Limb (tissue), 2 donors: ENCODE data around the gene EDN1.
"Not testable (repeated sequence)": the region's sequence is repeated elsewhere in the genome, so short reads cannot be mapped to it uniquely, and the experiment has no call there.

ENCODE experiments used
- DNase-seq, 2 donors: peaks; one replicate each; pipeline ENCODE4 v3.0.0-alpha.2; 2016; ENCODE audit errors: extremely low spot score in 2 of 2

The EDN1 gene

DNA sequence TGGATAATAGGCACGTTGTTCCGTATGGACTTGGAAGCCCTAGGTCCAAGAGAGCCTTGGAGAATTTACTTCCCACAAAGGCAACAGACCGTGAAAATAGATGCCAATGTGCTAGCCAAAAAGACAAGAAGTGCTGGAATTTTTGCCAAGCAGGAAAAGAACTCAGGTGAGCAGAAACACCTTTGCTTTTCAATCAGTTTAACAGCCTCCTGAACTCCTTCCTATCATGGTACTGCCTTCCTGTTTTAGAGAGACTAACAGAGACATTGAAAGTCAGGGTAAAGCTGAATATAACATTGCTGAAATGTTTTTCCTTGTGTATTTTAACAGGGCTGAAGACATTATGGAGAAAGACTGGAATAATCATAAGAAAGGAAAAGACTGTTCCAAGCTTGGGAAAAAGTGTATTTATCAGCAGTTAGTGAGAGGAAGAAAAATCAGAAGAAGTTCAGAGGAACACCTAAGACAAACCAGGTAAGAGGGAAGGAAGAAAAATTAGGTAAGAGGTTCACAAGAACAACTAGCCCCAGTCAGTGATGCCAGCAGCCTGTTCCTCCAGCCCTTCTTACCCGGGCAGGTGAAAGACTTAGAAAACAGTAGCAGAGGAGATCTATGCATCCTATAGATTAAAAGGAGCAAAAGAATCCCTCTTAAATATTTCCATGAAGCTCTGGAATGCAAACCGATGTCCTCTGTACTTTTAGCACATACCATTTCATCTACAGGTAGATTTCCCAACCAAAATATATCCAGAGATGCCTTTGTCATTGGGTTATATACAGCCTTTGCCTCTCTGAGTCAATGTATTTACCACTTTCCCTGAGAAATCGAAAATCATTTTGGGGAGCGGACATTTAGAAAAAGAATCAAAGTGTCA lies 4.0 kb downstream of the EDN1 start:
- DNase-seq: no peak

GRCh38 chr6:12294851-12295536 lies 4.8 kb downstream of the EDN1 start:
- DNase-seq: no peak

DNA sequence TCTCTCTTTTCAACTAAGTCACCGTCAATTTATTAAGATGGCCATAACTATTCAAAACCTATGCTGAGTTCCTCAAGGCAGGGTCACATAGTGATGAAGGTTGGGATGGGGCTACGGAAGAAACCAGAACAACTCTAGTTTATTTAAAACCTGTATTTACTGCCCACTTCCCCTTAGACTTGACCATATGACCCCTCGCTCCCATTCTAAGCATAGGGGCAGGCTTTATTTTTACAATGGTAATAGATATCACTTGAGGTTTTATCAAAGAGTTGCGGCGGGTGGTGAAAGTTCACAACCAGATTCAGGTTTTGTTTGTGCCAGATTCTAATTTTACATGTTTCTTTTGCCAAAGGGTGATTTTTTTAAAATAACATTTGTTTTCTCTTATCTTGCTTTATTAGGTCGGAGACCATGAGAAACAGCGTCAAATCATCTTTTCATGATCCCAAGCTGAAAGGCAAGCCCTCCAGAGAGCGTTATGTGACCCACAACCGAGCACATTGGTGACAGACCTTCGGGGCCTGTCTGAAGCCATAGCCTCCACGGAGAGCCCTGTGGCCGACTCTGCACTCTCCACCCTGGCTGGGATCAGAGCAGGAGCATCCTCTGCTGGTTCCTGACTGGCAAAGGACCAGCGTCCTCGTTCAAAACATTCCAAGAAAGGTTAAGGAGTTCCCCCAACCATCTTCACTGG lies 5.5 kb downstream of the EDN1 start:
- no peak for DNase-seq

GRCh38 chr6:12296255-12296573 lies 6.1 kb downstream of the EDN1 start:
- no peak for DNase-seq

DNA sequence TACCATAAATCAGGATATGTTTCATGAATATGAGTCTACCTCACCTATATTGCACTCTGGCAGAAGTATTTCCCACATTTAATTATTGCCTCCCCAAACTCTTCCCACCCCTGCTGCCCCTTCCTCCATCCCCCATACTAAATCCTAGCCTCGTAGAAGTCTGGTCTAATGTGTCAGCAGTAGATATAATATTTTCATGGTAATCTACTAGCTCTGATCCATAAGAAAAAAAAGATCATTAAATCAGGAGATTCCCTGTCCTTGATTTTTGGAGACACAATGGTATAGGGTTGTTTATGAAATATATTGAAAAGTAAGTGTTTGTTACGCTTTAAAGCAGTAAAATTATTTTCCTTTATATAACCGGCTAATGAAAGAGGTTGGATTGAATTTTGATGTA lies 6.4 kb downstream of the EDN1 start:
- no peak for DNase-seq

DNA sequence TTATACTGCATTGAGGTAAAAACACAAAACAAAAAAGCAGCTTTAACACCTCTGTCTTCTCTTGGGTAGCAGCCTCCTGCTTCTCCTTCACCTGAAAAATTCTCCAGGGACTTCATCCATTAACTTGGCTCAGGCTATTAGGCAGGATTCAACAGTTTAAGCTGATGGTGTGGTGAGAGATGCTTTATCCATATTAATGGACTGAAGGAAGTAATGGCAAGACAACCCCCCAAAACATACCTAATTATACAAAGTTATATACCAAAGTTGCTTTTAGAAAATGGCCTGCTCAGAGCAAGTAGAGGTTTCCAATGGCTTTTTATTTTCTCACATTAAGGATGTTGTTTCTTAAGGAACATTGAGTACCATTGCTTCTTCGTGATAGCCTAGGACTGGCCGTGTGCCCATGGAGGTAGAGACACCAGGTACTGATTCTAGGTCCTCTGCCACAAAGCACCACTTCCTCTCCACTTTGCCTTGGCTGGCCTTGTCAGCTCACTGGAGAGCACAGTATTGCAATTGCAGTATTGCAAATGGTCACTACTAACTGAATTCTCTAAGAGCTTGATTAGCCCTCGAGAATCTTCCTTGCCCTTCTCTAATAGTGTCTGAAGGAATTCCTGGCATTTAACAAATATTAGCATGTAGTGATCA lies 7.3 kb downstream of the EDN1 start:
- no peak for DNase-seq

DNA sequence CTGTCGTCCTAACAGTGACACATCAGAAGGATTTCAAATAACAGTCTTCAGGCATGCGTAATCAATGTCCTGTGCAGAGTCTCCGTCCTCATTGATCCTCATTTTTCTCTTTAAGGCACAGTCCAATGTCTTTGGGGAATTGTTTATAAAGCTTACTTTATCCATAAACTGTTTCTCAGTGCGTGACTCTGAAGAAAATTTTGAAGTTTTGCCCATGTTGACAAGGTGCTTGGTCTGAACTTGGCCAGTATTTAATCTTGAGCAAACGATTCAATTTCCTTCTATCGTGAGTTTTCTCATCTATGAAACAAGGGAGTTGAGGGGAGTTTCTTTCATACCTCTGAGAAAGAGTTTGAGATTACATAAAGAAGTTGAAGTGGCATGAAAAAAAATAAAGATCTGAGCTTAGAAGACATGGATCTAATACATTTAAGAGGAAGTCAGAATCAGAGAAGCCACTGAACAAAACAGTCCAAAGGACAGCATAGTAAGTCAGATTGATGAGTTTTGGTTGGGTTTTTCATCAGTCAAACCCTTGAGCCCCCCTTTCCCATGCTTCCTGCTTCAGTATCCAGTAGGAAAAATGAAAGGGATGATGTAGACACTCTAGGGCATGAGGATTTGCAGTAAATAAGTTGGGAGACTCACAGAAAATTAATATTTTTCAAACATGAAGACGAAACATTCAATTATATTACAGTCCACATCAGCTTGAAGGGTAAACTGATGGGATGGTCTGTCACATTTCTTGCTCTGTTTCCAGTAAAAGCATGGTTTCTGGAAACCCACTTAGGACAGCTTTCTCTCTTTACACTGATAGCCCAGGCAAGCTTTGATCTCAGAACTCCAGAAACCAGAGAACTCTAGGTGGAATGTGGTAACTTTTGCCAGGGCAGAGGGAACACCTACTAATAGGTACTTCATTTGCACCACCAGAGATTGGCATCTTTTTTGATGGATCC lies 8.1 kb downstream of the EDN1 start:
- no peak for DNase-seq

DNA sequence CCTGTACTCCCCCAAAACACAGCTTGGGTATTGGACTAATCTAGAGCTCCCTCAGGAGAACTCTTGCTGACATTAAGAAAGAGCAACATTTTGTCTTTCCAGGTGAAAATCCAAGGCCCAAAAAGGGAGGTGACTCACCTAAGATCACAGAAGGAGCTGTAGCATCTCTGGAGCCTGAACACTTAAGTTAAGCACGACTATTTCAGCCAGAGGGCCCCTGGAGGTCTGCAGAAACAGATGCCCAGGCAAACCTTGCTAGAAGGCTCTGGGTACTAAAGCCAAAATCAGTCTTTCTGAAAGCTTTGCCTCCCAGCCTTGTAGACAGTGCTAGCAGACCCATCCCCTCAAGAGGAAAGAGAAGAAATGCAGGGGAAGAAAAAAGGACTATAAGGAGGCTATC lies 8.8 kb downstream of the EDN1 start:
- DNase-seq: no peak

DNA sequence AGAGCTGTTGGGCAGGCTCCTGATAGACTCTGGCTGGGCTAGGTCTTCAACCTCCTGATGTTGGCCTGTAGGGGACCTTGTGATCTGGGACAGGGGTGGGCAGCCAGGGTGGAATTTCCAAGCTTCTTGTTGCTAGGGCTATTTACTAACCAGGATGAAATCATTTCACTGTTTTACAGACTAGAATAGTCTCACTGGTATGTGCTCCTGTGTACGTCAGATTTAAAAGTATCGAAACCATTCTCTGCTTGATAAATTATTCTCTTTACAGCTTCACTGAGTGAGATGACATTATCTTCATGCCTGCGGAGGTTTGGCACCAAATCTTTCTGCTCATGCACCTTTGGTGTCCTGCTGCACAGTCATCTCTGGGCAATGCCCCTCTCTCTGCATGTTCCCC lies 10.9 kb downstream of the EDN1 start:
- DNase-seq: no peak

- DNase-seq: no peak
Observed at GRCh38 chr6:12304487-12304886, 14.3 kb downstream of the EDN1 start.

- DNase-seq: no peak
Observed at GRCh38 chr6:12309070-12309469, 18.9 kb downstream of the EDN1 start.

- no peak for DNase-seq
Observed at GRCh38 chr6:12311106-12311505, 20.9 kb downstream of the EDN1 start.

- DNase-seq: no peak
Observed at GRCh38 chr6:12312736-12313135, 22.6 kb downstream of the EDN1 start.

DNA sequence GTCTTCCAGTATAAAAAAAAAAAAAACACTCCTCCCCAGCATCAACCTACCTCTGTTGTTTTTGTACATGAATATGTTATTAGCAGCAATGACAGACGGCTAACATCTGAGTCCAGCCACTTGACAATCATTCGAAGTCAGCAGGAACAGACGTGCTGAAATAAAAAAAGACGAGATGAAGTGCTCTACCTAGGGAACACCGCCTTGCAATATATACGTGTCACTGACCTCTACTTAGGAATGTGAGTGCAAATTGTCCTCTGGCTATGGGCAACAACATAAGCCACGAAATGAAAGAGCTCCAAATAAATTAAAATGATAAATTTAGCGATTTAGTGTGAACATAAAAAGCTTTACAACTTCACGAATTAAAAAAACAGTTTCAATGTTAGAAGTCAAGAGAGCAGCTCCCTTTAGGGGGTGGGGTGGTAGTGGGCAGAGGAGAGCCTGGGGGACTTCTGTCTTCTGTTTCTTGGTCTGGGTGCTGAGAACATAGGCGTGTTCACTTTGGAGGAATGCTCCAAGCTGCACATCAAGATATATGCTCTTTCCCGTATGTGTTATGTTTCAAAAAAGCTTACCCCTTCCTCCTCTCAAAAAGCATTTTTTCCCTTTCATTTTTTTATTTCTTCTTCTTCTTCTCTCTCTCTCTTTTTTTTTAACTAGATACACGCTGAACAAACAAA lies 23.3 kb downstream of the EDN1 start:
- no peak for DNase-seq

DNA sequence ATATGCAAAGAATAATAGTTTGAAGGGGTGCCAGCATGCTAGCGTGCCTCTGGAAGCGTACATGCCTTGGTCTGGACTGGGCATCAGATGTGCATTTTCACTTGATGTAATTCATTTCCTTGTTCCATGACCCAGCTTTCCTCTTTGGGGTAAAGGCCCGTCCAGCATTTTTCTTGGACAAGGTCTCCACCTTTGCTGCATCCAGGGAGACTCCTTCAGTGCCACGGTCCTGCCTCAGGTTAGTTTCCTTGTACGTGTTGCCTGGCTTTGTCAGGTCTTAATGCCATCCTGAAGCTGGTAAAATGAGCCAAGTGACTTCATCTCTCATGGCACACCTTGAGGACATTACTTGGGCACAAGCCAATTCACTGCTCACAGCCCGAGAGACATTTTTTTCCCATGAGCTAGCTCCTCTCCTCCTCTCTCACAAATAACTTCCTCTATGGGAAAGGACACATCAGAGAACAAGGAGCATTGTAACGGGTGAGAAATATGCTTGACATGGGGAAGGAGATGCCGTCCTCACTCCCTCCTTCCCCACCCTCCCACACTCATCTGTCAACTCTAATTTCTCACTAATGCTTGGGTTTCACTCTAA lies 23.9 kb downstream of the EDN1 start:
- DNase-seq: no peak

- DNase-seq: no peak
Observed at GRCh38 chr6:12314751-12315150, 24.6 kb downstream of the EDN1 start.

DNA sequence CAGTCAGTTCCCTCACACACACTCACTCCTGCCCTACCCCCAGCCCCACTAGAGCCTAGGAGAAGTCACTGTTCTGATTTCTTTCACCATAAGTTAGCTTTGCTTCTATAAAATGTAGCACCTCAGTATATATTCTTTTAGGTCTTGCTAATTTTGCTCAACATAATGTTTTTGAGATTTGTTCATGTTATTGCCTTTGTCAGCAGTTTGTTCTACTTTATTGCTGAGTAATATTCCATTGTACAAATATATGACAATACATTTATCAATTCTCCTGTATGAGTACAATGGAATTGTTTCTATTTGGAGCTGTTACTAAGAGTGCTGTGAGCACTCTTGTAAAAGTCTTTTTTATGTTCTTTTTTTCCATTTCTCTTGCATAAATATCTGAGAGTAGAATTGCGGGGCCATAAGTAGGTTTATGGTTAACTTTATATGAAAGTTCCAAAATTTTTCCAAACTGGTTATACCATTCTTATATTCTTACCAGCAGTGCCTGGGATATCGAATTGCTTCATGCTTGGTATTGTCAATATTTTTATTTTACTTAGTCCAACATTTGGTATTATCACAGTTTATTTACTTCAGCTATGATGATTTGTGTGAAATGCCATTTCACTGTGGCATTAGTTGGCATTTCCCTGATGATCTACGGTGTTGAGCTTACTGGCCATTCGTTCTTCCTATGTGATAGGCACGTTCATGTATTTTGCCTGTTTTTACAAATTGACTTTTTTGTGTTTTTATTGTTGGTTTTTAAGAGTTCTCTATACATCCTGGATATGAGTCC lies 25.3 kb downstream of the EDN1 start:
- DNase-seq: no peak

DNA sequence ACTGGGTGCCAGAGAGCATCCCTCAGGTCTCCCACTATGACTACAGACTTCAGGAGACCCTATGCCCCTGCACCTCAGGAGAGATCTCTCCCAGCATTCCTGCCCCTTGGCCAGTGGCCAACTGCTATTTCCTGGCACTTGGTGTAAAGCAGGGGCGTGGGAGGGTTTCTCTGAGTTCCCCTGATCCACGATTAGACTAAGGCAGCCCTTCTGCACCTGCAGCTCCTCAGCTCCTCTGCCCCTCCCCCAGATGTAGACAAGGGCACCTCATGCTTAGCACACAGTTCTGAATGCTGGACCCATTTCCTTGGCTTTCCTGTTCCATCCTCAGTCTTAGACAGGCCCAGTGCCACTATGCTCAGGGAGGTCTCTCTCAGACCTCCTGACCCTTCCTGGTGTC lies 28.6 kb downstream of the EDN1 start:
- DNase-seq: no peak

GRCh38 chr6:12320074-12320473 lies 29.9 kb downstream of the EDN1 start:
- not testable (repeated sequence) for DNase-seq
